Measurements from ENCODE around the gene ARCN1.

- TF ChIP-seq TAF1 (IDR thresholded peaks at IDR 0.05; ENCODE audit: borderline replicate concordance, low read depth, low read length) (no peak), POLR2AphosphoS5 (IDR thresholded peaks at IDR 0.05; ENCODE audit: low read depth, low read length) (no peak), POLR2A (IDR thresholded peaks at IDR 0.05; ENCODE audit: low read depth, low read length) (no peak)
These were observed 40.1 kb upstream of the ARCN1 start for GRCh38 chr11:118532091-118532490.
